WTC11 (cell line): ENCODE measurements around the gene FYN. TPM values are rescaled to one million over a fixed set of nuclear protein-coding genes. Genes with fewer than 3 reads are reported as not detected.

Experiments
- ATAC-seq: fragments of 200-7000 bp; cut with Tn5 transposase; 2 replicates; pipeline ENCODE4 v1.10.0; 2021; ENCODE audit warnings: mild to moderate bottlenecking, moderate library complexity
- CTCF ChIA-PET: fragments of 300-600 bp; sonication (Branson Sonifier 250); formaldehyde crosslinking; loops from one replicate; lab custom pipeline; 2021; ENCODE audit warnings: antibody characterized with exemption; lab: Charles Lee
- POLR2A ChIA-PET: fragments of 350-600 bp; sonication (Branson Sonifier 250); formaldehyde crosslinking; loops from one replicate; lab custom pipeline; 2021; ENCODE audit warnings: antibody characterized with exemption; lab: Charles Lee
- DNase-seq: peaks from one replicate; pipeline ENCODE4 v3.0.0; 2021; ENCODE audit warnings: low spot score
- H3K27ac Mint-ChIP-seq: 2 replicates; pipeline ENCODE4 v1.8.0; 2021; ENCODE audit warnings: mixed read lengths
- H3K27me3 Mint-ChIP-seq: 2 replicates; pipeline ENCODE4 v1.8.0; 2021; ENCODE audit warnings: low read depth, mild to moderate bottlenecking, moderate library complexity, mixed read lengths
- H3K36me3 Mint-ChIP-seq: 2 replicates; pipeline ENCODE4 v1.8.0; 2021; ENCODE audit warnings: mixed read lengths
- H3K4me1 Mint-ChIP-seq: 2 replicates; pipeline ENCODE4 v1.8.0; 2022; ENCODE audit warnings: mixed read lengths
- H3K4me3 Mint-ChIP-seq: 2 replicates; pipeline ENCODE4 v1.8.0; 2021; ENCODE audit warnings: mild to moderate bottlenecking, moderate library complexity, mixed read lengths
- H3K9me3 Mint-ChIP-seq: 2 replicates; pipeline ENCODE4 v1.8.0; 2021; ENCODE audit warnings: mixed read lengths
- CBFB ChIP-seq: sonication (generic); formaldehyde crosslinking; IDR thresholded peaks from 2 replicates; pipeline ENCODE4 v1.8.1; 2022; ENCODE audit warnings: mild to moderate bottlenecking, low read depth, missing genetic modification reagents
- CREM ChIP-seq: sonication (generic); formaldehyde crosslinking; IDR thresholded peaks from 2 replicates; pipeline ENCODE4 v1.8.1; 2022; ENCODE audit warnings: mild to moderate bottlenecking, missing genetic modification reagents, moderate library complexity
- FOXK1 ChIP-seq: sonication (generic); formaldehyde crosslinking; IDR thresholded peaks from 2 replicates; pipeline ENCODE4 v1.8.0; 2022; ENCODE audit warnings: mild to moderate bottlenecking, moderate library complexity, missing genetic modification reagents
- GABPB1 ChIP-seq: sonication (generic); formaldehyde crosslinking; IDR thresholded peaks from 2 replicates; pipeline ENCODE4 v1.8.1; 2023; ENCODE audit warnings: mild to moderate bottlenecking, missing genetic modification reagents
- IRF1 ChIP-seq: sonication (generic); formaldehyde crosslinking; IDR thresholded peaks from 2 replicates; pipeline ENCODE4 v1.8.0; 2023; ENCODE audit warnings: missing genetic modification reagents
- JAZF1 ChIP-seq: fragments of 250-450 bp; sonication (Bioruptor Pico); IDR thresholded peaks from 2 replicates; pipeline ENCODE4 v1.9.0; 2021; ENCODE audit warnings: moderate library complexity, mild to moderate bottlenecking, inconsistent platforms
- JUN ChIP-seq: sonication (generic); formaldehyde crosslinking; IDR thresholded peaks from 2 replicates; pipeline ENCODE4 v1.8.0; 2023; ENCODE audit warnings: mild to moderate bottlenecking, missing genetic modification reagents
- MAX ChIP-seq: sonication (generic); formaldehyde crosslinking; IDR thresholded peaks from 2 replicates; pipeline ENCODE4 v1.8.0; 2022; ENCODE audit warnings: mild to moderate bottlenecking, missing genetic modification reagents
- MXD4 ChIP-seq: fragments of 250-450 bp; sonication (Bioruptor Pico); IDR thresholded peaks from 2 replicates; pipeline ENCODE4 v1.8.0; 2021; ENCODE audit warnings: mild to moderate bottlenecking, moderate library complexity, borderline replicate concordance
- MYBL2 ChIP-seq: sonication (generic); formaldehyde crosslinking; IDR thresholded peaks from 2 replicates; pipeline ENCODE4 v1.8.1; 2023; ENCODE audit warnings: mild to moderate bottlenecking, moderate library complexity, missing genetic modification reagents
- NR2C2 ChIP-seq: sonication (generic); formaldehyde crosslinking; IDR thresholded peaks from 2 replicates; pipeline ENCODE4 v1.8.0; 2022; ENCODE audit warnings: mild to moderate bottlenecking, missing genetic modification reagents
- RELA ChIP-seq: sonication (generic); formaldehyde crosslinking; IDR thresholded peaks from 2 replicates; pipeline ENCODE4 v1.8.1; 2022; ENCODE audit warnings: missing genetic modification reagents, mild to moderate bottlenecking, borderline replicate concordance
- RORB ChIP-seq: fragments of 250-450 bp; sonication (Bioruptor Pico); IDR thresholded peaks from 2 replicates; pipeline ENCODE4 v1.9.0; 2021; ENCODE audit warnings: mild to moderate bottlenecking
- TCF7 ChIP-seq: sonication (generic); formaldehyde crosslinking; IDR thresholded peaks from 2 replicates; pipeline ENCODE4 v1.8.0; 2022; ENCODE audit warnings: mild to moderate bottlenecking, low read depth, missing genetic modification reagents, moderate library complexity
- ZMAT4 ChIP-seq: fragments of 250-450 bp; sonication (Bioruptor Pico); IDR thresholded peaks from 2 replicates; pipeline ENCODE4 v1.9.0; 2021; ENCODE audit warnings: mild to moderate bottlenecking
- ZNF121 ChIP-seq: sonication (generic); formaldehyde crosslinking; IDR thresholded peaks from 2 replicates; pipeline ENCODE4 v1.8.0; 2023; ENCODE audit warnings: missing genetic modification reagents
- ZNF671 ChIP-seq: fragments of 250-450 bp; sonication (Bioruptor Pico); IDR thresholded peaks from 2 replicates; pipeline ENCODE4 v1.8.0; 2021; ENCODE audit warnings: mild to moderate bottlenecking
- total RNA-seq: library from RNA; stranded (reverse); gene quantifications from 3 replicates; pipeline ENCODE4 v1.2.3, GENCODE V29; 2021
- TF ChIP-seq, protein P1 (sequence below): sonication (generic); formaldehyde crosslinking; IDR thresholded peaks from 2 replicates; pipeline ENCODE4 v1.8.1; 2022; ENCODE audit warnings: mild to moderate bottlenecking, moderate library complexity, missing genetic modification reagents
- TF ChIP-seq, protein P2 (sequence below): sonication (generic); formaldehyde crosslinking; IDR thresholded peaks from 2 replicates; pipeline ENCODE4 v1.8.0; 2022; ENCODE audit warnings: mild to moderate bottlenecking, missing genetic modification reagents

FYN gene
- total RNA-seq, 1 experiment from 2014 or later, result 63.9 TPM

GRCh38 chr6:111714416-111715270 is 158.6 kb downstream of the FYN start (continued):
- TF ChIP-seq JUN (CRISPR knock-in tag) (no peak), ZNF671 (CRISPR knock-in tag) (no peak)

DNA sequence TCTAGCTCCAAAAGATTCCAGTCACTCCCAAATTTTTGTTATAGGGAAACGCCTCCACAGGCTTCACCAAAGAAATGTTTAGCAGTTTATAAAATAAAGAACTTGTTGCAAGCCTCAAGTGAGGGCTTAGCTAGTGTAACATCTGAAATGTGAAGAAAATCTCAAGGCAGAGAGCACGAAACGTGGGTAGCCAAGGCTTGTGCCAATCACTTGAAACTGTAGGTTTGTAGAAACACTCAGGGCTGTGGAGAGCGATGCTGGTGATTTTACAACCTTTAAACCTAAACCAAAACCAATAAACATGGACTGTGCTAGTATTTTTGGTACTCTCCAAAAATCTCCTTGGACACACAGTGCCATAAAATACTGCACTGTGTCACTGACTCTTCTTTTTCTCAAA is 159.4 kb downstream of the FYN start:
- H3K4me1 Mint-ChIP-seq, result peaks cover 29% of the 10 kb centered on the region
- DNase-seq (no peak), ATAC-seq (no peak)
- no peaks in the 10 kb centered on the region for H3K36me3 Mint-ChIP-seq
- H3K27me3 Mint-ChIP-seq, result no peaks in the 10 kb centered on the region
- ChIA-PET CTCF (no interaction called here), POLR2A (no interaction called here)
- H3K9me3 Mint-ChIP-seq, result no peaks in the 10 kb centered on the region
- H3K4me3 Mint-ChIP-seq, result no peak overlapping the region
- peak overlapping the region; percentile 6; the same call in 1 of the 2 replicates for H3K27ac Mint-ChIP-seq
- TF ChIP-seq MAX (no peak), RORB (CRISPR knock-in tag) (no peak), CREM (CRISPR knock-in tag) (no peak), ZNF121 (CRISPR knock-in tag) (no peak), JAZF1 (CRISPR knock-in tag) (no peak), RELA (CRISPR knock-in tag) (no peak), FOXK1 (CRISPR knock-in tag) (no peak), NR2C2 (CRISPR knock-in tag) (no peak), MXD4 (CRISPR knock-in tag) (no peak), ZMAT4 (CRISPR knock-in tag) (no peak), MYBL2 (CRISPR knock-in tag) (no peak), GABPB1 (no peak), TCF7 (CRISPR knock-in tag) (no peak), CBFB (no peak)
- TF ChIP-seq, protein P1, sequence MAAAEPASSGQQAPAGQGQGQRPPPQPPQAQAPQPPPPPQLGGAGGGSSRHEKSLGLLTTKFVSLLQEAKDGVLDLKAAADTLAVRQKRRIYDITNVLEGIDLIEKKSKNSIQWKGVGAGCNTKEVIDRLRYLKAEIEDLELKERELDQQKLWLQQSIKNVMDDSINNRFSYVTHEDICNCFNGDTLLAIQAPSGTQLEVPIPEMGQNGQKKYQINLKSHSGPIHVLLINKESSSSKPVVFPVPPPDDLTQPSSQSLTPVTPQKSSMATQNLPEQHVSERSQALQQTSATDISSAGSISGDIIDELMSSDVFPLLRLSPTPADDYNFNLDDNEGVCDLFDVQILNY (CRISPR knock-in tag), result no peak
- TF ChIP-seq, protein P2, sequence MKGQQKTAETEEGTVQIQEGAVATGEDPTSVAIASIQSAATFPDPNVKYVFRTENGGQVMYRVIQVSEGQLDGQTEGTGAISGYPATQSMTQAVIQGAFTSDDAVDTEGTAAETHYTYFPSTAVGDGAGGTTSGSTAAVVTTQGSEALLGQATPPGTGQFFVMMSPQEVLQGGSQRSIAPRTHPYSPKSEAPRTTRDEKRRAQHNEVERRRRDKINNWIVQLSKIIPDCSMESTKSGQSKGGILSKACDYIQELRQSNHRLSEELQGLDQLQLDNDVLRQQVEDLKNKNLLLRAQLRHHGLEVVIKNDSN, result no peak

- H3K4me1 Mint-ChIP-seq, result peaks cover 29% of the 10 kb centered on the region
- ATAC-seq (no peak), DNase-seq (no peak)
- H3K9me3 Mint-ChIP-seq, result no peaks in the 10 kb centered on the region
- ChIA-PET CTCF (no interaction called here), POLR2A (no interaction called here)
- no peaks in the 10 kb centered on the region for H3K27me3 Mint-ChIP-seq
- no peaks in the 10 kb centered on the region for H3K36me3 Mint-ChIP-seq
- no peak overlapping the region for H3K4me3 Mint-ChIP-seq
- TF ChIP-seq IRF1 (CRISPR knock-in tag), result no peak
- TF ChIP-seq, all 79 proteins: peak for 0
- no peak overlapping the region for H3K27ac Mint-ChIP-seq
Observed at GRCh38 chr6:111713236-111713635, 160.0 kb downstream of the FYN start.
